T-helper 2 cell (primary cell): Measurements from ENCODE around the gene MAP4K2.
"Not testable (repeated sequence)": the region's sequence is repeated elsewhere in the genome, so short reads cannot be mapped to it uniquely, and the experiment has no call there.

Source experiments
- DNase-seq, 5 experiments: peaks; one replicate each; pipeline versions ENCODE4 v3.0.0 to v3.0.0-alpha.2; 2012 to 2022

The MAP4K2 gene

DNA sequence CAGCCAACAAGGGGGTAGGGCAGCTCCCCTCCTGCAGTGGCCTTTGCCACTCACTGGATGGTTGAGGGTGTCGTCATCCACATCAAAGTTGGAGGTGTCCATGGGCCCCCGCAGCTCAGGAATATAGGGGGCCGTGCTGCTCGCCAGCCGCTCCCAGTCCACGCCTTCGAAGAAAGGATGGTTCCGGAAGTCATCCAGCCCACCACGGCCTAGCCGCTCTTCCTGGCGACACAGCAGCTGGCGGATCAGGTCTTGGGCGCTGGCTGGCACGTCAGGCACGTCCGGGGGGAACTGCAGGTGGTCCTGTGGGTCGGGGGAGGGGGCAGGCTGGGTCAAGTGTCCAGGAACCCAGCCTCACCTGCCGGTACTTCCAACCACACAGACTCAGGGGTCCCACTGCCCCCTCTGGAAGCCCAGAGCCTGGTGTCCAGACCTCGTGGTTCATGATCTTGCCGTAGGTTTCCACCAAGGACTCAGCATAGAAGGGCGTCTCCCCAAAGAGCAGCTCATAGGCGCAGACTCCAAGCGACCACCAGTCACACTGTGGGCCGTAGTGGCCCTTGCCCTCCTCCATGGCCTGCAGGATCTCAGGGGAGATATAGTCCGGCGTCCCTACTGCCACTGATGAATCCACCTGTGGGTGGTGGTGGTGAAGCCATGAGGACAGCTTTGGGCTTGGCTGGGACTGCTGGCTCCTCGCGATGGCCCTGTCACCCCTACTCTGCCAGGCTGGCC is 35.8 kb upstream of the MAP4K2 start:
- no peak for DNase-seq

DNA sequence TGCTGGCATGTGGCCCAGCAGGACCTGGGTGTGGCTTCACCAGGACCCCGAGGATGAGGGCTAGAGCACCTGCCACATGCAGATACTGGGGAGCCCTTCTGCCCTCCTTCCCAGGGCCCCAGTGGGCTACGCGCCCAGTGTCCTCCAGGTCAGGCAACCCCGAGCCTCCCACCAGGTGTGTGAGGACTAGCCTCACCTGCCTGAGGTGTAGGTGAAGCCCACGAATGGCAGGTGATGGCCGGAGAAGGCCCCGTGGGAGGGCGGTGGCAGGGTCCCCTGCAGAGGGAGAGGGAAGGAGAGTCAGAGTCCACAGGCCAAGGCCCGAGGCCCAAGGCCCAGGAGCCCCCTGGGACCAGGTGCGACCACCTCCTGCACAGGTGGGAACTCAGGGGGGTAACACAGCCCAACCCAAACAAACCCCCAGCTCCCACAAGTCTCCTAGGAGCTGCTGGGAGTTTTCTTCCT is 34.9 kb upstream of the MAP4K2 start:
- DNase-seq, result no peak

DNA sequence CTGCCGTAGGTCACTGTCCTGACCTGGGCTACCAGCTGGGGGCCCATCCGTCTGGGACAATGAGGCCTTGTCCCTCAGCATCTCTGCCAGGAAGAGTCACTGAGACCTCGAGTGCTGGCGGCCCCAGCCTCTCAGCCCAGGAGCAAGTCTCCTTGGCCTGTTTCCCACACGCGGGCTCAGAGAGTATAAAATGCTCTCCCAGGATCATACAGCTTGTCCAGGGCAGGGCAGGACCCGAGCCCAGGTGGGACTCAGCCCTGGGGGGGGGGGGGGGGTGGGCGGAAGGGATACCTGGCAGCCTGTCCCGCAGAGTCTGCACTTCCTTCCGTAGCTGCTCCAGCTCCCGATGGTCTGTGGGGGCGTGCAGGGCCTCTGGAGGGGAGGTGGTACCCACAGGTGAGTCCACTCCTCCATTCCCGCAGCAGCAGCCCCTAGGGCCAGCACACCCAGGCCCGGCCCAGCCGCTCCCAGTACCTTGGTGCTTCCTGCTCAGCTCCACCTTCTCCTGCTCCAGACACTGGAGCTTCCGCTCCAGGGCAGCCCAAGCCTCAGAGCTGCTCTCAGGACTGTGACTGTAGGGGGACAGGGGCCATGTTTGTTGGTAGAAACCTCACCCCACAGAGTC is 33.5 kb upstream of the MAP4K2 start:
- DNase-seq, result no peak

DNA sequence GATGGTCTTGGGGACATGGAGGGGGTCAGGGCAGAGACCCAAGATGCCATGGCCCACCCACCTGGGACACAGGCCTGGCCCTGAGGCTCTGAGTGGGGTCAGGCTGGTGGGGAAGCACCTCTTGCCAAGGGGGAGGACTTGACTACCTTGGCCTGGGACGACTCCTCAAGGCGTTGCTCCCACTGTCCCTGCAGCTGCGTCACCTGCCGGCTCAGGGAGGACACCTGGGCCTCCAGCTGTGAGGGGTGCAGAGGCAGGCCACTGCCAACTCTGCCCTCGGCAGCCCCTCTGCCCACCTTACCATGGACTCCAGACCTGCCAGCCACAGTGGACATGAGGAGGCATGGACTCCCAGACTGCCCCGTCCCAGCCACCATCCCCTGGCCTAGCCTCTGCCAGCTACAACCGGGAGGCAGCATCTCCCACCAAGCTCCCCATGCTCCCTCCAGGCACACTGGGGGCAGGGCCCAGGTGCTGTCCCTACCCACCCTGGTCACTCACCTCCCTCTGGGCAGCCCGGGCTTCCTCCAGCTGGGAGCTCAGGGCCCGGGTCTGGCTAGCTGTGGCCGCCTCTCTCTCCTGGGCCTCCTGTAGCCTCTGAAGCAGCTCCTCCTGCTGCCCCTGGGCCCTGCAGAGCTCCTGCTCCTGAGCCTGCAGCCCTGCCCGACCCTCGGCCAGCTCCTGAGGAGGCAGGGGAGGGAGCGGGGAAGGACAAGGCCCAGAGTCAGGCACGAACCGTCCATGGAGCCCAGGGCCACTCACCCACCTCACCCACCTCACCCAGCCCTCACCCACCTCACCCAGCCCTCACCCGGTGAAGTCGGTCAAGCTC is 32.8 kb upstream of the MAP4K2 start:
- DNase-seq, result no peak

DNA sequence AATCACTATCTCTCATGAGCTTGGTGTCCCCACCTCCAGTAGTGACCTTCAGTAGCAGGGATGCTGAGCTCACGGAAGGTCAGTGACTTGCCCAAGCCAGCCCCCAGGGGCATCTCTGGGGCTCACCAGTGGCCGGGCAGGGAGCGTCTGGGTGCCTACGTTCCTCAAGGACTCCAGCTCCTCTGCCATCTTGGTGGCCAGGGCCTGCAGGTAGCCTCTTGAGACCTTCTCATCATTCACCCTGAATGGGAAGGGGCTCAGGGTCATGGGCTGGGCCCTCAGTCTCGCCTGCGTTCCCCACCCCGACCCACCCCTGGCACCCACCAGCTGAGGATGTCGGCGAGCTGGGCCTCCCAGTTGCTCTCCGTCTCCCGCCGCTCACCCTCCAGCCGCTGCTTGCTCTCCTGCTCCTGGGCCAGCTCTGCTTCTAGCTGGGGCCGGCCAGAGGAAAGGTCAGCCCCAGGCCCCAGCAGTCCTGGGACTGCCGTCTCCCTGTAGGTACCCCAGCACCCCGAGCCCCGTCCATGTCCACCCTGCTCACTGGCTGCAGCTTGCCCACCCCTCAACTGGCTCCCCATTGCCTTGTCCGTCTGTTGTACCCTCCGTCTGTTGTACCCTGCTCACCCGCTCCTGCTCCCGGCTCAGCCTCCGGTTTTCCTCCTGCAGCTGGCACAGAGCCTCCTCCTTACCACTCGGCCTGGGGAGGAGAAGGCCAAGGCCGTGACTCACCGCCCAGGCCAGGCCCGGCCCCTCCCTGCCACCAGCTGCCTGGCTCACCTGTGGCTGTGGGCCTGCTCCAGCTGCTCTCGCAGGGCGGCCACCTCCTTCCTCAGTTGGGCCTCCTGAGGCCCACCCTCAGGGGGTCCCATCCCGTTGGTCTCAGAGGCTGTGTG is 32.0 kb upstream of the MAP4K2 start:
- DNase-seq, result no peak

DNA sequence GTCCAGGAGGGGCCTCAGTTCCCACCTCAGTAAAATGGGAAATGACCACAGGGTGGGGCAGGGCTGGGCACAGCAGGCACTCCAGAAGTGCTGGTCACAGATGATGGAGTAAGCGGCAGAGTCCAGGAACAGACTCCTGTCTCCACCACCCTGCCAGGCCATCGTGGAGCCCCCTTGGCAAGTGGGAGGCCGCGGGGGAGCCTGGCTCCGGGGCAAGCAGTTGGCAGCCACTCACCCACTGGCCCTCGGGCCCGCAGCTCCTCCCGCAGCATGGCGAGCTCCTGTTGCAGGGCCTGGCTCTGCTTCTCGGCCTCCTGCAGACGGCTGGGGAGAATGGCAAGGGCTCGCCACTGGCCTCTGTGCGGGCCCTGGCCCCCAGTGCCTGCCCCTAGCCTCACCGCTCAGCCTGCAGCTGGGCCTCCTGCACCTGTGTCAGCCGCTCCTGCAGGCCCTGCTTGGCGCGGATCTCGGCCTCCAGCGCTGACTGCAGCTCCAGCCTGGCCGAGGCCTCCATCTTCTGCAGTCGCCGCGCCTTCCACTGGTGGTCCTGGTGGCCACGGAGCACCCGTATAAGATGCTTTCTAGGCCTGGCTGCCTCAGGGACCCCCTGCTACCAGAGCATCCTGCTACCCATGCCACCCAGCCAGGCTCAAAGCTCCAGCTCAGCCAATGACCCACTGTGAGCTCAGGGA is 31.2 kb upstream of the MAP4K2 start:
- DNase-seq, result no peak

DNA sequence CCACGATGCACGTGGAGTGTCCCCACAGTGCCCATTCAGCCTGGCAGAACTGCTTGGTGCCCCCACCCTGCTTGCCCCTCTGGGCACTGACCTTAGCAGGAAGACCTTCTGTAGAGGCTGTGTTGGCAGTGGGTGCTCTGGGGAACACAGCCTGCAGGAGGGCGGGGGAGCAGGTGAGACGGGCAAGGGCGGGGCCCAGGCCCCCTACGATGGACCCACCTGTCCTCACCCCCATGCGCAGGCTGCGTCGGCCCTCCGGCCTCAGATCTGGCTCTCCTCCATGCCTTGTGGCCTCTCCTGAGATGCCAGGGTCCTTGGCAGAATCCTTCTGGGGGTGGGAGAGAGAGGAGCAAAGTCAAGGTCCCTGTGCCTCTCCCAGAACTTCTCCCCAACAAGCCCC is 30.5 kb upstream of the MAP4K2 start:
- no peak for DNase-seq

DNA sequence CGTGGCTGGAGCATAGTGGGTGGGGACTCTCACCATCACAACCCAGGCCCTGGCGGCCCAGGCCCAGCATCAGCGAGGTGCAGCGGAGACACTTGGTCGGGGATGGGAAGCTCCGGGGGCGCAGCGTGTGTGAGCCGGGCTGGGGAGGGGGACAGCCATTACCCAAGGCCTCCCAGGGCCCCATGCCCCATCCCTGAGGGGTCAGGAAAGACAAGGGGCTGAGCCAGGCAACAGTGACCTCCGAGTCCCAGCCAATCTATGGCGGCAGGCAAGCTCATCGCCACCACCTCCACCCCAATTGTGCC is 30.1 kb upstream of the MAP4K2 start:
- no peak for DNase-seq

DNA sequence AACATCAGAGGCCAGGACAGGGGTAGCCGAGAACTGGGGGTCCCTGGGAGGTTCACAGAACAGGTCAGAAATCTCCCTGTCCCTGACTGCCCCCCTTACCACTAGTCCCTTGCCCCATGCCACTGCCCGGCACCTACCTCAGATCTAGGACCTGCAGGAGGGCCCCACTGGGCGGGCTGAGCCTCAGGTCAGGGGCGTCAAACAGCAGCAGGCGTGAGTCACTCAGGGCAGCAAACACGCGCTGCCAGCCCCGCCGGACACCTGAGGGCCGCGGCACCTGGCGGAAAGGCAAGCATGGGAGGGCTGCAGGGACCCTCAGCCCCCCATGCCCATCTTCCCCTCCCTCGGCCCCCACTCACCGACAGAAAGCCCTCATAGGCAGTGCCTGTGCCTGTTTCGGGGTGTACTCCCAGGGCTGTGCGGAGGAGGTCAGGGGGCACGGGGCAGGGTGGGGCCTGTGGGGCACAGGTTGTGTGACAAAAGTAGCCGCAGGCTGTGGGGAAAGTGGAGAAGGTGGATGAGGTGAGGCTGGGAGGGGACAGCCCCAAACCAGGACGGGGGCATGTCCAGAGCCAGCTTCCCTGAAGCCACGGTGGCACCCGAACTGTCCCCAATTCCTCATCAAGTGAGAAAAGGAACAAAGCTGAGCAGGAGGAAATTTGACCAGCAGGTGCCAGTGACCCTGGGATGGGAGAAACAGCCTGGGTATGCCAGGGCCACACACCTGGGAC is 29.6 kb upstream of the MAP4K2 start:
- DNase-seq, result no peak

DNA sequence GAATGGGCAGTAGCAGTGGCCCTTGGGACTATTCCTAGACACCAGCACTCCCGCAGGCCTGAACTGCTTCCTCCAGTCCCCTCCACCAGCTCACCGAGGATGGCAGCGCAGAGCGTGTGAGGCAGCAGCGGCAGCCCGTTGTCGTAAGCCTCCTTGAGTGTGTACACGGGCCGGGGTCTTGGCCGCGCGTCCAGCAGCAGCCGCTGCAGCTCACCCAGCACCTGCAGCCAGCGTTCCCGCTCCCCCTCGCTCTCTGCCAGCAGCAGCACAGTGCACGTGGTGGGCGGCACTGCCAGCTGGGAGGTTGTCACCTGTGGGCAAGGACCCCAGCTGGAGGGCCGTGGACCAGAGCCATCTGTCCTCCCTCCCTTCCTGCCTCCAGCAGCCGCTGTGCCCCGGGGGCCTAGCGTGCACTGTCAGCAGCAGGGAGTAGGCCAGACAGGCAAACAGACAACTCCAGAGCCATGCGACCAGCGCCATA is 28.4 kb upstream of the MAP4K2 start:
- no peak for DNase-seq

DNA sequence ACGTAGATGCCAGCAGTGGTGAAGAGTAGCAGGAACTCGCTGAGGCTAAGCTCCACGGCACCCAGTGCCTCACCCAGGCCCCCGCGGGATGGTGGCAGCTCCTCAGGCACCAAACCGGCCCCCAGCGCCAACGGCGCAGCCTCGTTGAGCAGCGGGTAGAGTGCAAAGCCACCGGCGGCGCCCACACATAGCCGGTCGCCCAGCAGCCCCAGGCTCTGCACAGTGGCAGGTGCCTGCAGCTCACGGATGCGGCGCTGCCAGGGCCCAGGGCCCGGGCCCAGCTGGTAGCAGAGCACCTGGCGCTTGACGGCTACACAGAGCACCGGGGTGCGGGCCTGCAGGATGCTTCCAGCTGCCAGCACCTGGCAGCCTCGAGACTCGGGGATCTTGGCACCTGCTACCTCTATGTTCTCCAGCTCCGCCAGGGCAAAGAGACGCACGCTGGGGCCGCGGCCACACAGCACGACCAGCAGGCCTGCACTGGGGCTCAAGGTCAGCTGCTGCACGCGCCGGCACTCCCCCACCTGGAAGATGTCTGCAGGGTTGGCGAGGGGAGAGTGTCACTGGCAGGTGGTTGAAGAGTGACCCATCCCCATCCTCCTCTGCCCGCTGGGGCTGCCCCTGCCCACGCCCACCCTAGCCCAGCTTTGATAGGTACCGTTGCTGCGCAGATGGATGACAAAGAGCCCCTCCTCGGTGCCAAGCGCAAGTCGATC is 26.7 kb upstream of the MAP4K2 start:
- DNase-seq, result no peak

DNA sequence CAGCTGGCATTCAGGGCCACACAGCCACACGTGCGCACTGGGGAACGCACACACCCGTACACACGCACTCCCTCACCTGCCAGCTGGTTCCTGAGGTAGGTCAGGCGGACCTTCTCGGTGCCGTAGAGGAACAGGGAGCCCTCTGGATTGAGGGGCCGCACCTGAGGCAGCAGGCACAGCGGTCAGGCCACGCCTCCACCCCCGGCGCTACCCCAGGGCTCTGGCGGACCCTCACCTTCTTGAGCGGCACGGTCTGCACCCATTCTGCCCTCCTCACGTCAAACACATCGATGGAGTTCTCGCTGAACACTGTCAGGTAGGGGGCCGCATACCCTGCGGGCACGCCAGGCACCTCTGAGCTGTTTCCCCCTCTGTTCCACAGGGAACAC is 24.4 kb upstream of the MAP4K2 start:
- DNase-seq, result no peak

DNA sequence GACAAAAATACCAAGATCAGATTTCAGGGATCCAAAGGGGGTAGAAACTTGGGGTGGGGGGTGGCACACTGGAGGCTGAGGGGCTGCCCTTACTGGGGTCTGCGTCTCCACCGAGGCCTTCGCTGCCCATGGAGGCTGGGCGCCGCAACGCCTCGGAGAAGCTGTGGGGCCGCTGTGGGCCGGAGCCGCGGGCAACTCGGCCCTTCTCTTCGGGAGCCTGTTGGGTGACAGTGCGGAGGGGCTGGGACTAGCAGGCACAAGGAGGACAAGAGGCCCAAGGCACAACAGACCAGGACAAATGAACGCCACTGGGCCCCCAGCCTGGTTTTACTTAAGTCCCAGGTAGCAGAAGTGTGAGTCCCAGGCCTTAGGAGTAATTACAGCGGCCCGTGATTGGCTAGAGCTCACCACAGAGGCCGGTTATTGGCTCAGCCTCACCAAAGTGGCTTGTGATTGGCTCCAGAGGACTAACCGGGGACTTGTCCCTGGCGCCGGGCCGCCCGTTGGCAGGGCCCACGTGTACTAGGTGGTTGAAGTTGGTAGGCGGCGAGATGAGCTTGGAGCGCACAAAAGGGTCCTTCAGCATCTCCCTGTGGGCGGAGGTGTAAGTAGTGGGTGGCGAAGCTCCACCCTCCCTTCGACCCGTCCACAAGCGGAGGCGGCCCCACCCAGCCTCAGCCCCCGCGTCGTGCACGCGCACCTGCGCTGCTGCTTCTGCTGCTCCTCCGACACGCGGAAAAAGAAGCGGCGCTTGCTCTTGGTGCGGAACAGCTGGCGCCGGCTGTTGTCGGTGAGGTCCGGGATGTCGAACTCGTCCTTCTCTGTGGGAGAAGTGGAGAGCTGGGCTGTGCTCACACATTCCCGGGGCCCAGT is 23.8 kb upstream of the MAP4K2 start:
- no peak for DNase-seq

DNA sequence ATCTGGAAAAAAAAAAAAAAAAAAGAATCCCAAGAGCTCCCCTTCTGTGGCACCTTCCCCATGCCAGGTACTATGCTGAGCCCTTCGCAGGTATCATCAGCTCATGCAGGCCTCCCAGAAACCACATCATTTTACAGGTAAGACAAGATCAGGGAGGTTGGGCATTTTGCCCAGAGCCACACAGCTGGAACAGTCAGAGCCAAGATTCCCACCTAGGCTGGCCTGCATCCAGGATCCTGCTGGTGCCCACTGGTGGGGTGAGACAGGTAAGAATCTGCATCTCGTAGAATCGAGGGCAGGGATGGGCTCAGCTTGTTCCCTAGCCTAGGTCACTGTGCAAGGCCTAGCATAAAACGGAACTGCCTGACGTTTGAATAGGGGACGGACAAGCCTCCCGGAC is 23.0 kb upstream of the MAP4K2 start:
- DNase-seq, result no peak

DNA sequence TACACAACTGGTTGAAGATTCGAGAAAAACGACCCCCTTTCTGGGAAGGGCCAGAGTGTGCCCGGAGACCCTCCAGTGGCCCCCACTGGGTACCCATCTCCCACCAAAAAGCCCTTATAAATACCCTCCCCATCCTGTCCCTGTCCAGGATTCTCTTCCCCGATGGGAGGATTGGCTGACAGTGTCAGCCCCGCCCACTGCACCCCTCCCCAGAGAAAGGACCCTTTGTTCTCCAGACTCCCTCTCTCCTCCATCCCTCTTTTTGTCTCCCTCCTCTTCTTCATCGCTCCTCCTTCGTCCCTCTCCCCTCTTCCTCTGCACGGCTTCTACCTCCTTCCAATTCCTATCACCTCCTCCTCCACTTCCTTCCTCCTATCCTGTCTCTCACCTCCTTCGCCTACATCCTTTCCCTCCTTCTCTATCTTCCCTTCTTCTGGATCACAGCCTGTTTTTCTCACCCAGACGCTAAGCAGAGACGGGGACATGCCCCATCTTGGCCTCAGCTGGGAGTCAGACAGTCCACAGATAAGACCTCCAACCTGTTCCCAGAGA is 20.6 kb upstream of the MAP4K2 start:
- DNase-seq, result no peak

DNA sequence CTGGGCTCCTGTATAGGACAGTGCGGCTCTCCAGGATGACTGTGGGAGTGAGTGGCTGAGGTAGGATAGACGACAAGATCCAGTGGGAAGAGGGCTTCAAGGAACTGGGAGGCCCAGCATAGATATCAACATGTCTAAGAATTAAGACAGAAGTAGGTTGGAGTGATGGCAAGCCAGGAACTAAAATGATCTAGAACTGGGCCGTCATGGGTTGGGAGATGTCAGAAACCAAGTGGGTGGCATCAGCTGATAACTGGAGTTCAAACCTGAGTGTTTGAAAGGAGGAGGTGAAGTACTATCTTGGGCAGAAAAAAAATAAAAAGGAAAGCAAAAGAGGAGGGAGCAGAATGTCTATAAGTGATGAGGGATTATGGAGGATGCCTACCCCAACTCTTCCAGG is 14.5 kb upstream of the MAP4K2 start:
- no peak for DNase-seq

DNA sequence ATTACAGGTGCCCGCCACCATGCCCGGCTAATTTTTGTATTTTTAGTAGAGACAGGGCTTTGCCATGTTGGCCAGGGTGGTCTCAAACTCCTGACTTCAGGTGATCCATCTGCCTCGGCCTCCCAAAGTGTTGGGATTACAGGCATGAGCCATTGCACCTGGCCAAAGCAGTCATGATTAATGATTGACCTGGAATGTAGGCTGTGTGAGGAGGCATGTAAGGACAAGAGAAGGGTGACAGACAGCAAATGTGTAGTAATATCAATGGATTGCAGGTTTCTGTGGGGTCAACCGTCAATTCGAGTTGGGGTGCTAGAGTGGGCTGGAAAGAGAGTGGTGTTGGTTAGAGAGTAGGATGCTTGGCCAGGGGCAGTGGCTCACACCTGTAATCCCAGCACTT is 12.4 kb upstream of the MAP4K2 start:
- not testable (repeated sequence) for DNase-seq

DNA sequence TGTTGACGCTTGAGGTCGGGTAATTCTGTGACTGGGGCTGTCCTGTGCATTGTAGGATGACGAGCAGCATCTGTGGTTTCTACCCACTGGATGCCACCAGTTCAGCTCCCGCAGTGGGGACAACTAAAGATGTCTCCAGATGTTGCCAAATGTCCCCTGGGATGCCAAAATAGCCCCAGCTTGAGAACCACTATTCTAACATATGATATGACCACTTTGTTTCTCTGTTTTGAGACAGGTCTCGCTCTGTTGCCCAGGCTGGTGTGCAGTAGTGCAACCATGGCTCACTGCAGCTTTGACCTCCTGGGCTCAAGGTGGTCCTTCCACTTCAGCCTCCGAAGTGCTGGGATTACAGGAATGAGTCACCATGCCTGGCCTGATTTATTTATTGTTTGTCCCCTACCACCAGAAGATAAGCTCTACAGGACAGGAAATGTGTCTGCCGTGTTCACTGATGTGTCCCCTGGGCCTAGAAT is 11.7 kb upstream of the MAP4K2 start:
- no peak for DNase-seq

DNA sequence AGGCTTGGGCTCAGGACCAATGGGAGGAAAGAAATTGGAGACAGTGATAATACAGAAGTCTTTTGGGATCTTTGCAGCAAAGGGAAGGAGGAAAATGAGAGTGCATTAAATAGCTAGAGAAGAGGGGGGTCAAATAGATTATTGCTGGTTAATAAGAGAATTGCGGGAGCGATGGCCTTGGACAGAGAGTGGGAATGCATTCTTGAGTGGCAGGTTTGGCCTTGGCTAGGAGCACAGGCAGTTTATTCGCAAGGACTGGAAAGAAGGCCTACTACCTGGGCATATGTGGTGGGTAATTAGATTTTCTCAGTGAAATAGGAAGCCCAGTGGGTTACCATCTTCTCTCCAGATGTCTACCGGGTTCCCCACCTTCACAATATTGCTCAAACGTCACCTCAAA is 10.8 kb upstream of the MAP4K2 start:
- no peak for DNase-seq
